HL-60 (cell line): ENCODE measurements around the gene KRTAP5-7.
"Not testable (repeated sequence)": the region's sequence is repeated elsewhere in the genome, so short reads cannot be mapped to it uniquely, and the experiment has no call there.

Source experiments
- DNase-seq, 2 experiments: peaks; one replicate each; pipeline ENCODE4 v3.0.0-alpha.2; 2010 to 2020; ENCODE audit warnings: low read depth in 1 of 2, low spot score in 1 of 2
- H3K27ac ChIP-seq: fragments of 250-450 bp; sonication (Bioruptor Pico); replicated peaks from 2 replicates; pipeline ENCODE4 v1.5.1; 2020; ENCODE audit warnings: mild to moderate bottlenecking, moderate library complexity
- H3K27me3 ChIP-seq: fragments of 250-450 bp; sonication (Bioruptor Pico); 2 replicates; pipeline ENCODE4 v1.5.1; 2021; ENCODE audit warnings: mild to moderate bottlenecking, moderate library complexity; ENCODE audit not compliant: insufficient read depth, poor library complexity, severe bottlenecking
- H3K4me3 ChIP-seq: replicated peaks from 2 replicates; pipeline ENCODE4 v1.5.1; 2011; ENCODE audit warnings: mild to moderate bottlenecking, control low read depth, low read length; ENCODE audit not compliant: insufficient read depth
- GABPA ChIP-seq: IDR thresholded peaks from 2 replicates; pipeline ENCODE4 v1.6.1; 2012; ENCODE audit warnings: low read depth
- POLR2AphosphoS5 ChIP-seq: IDR thresholded peaks from 2 replicates; pipeline ENCODE4 v1.6.1; 2012; ENCODE audit warnings: low read depth
- SPI1 ChIP-seq: IDR thresholded peaks from 2 replicates; pipeline ENCODE4 v1.6.1; 2012; ENCODE audit warnings: low read depth, mild to moderate bottlenecking, borderline replicate concordance
- TF ChIP-seq, protein P1 (sequence below): IDR thresholded peaks from 2 replicates; pipeline ENCODE4 v1.6.1; 2012; ENCODE audit warnings: low read depth; ENCODE audit not compliant: insufficient replicate concordance
- TF ChIP-seq, protein P2 (sequence below): IDR thresholded peaks from one replicate; pipeline ENCODE4 v1.5.1; 2011; ENCODE audit warnings: low read length, control low read depth, inconsistent platforms; ENCODE audit not compliant: insufficient read depth

KRTAP5-7 gene

DNA sequence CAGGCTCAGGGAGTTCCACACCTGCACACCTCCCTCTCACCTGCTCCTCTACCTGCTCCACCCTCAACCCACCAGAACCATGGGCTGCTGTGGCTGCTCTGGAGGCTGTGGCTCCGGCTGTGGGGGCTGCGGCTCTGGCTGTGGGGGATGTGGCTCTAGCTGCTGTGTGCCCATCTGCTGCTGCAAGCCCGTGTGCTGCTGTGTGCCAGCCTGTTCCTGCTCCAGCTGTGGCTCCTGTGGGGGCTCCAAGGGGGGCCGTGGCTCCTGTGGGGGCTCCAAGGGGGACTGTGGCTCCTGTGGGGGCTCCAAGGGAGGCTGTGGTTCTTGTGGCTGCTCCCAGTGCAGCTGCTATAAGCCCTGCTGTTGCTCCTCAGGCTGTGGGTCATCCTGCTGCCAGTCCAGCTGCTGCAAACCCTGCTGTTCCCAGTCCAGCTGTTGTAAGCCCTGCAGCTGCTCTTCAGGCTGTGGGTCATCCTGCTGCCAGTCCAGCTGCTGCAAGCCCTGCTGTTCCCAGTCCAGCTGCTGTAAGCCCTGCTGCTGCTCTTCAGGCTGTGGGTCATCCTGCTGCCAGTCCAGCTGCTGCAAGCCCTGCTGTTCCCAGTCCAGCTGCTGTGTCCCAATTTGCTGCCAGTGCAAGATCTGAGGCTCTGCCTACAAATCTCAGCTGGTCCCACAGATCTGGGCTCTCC, 11.1 kb downstream of the KRTAP5-7 start, which contains the start of gene KRTAP5-8:
Gene KRTAP5-8, plus strand, starts transcription at position 49 of the 689 bp plus-strand sequence. Its CDS starts 31 bp downstream, at position 80.
- H3K4me3 ChIP-seq, H3K27ac ChIP-seq, H3K27me3 ChIP-seq, DNase-seq: not testable (repeated sequence)
- TF ChIP-seq POLR2AphosphoS5 = peak; percentile 57; the same call in 1 of the 2 replicates

DNA sequence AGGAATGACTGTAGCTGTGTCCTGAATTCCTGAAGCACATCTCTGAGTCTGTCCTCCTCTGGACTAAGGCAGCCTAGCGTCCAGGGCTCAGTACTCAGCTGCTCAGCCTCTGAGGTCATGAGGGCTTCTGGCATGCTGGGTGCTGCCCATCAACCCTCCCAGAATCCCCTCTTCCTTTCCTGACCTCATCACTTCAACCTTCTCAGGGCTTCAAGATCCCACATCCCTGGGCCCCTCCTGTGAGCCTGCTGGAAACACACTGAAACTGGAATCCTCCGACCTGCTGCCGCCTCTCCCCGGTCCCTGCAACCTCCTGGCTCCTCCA, 11.6 kb downstream of the KRTAP5-7 start:
- TF ChIP-seq, protein P1, sequence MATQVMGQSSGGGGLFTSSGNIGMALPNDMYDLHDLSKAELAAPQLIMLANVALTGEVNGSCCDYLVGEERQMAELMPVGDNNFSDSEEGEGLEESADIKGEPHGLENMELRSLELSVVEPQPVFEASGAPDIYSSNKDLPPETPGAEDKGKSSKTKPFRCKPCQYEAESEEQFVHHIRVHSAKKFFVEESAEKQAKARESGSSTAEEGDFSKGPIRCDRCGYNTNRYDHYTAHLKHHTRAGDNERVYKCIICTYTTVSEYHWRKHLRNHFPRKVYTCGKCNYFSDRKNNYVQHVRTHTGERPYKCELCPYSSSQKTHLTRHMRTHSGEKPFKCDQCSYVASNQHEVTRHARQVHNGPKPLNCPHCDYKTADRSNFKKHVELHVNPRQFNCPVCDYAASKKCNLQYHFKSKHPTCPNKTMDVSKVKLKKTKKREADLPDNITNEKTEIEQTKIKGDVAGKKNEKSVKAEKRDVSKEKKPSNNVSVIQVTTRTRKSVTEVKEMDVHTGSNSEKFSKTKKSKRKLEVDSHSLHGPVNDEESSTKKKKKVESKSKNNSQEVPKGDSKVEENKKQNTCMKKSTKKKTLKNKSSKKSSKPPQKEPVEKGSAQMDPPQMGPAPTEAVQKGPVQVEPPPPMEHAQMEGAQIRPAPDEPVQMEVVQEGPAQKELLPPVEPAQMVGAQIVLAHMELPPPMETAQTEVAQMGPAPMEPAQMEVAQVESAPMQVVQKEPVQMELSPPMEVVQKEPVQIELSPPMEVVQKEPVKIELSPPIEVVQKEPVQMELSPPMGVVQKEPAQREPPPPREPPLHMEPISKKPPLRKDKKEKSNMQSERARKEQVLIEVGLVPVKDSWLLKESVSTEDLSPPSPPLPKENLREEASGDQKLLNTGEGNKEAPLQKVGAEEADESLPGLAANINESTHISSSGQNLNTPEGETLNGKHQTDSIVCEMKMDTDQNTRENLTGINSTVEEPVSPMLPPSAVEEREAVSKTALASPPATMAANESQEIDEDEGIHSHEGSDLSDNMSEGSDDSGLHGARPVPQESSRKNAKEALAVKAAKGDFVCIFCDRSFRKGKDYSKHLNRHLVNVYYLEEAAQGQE = no peak
- TF ChIP-seq GABPA (no peak), POLR2AphosphoS5 (no peak), SPI1 (no peak)
- TF ChIP-seq, protein P2, sequence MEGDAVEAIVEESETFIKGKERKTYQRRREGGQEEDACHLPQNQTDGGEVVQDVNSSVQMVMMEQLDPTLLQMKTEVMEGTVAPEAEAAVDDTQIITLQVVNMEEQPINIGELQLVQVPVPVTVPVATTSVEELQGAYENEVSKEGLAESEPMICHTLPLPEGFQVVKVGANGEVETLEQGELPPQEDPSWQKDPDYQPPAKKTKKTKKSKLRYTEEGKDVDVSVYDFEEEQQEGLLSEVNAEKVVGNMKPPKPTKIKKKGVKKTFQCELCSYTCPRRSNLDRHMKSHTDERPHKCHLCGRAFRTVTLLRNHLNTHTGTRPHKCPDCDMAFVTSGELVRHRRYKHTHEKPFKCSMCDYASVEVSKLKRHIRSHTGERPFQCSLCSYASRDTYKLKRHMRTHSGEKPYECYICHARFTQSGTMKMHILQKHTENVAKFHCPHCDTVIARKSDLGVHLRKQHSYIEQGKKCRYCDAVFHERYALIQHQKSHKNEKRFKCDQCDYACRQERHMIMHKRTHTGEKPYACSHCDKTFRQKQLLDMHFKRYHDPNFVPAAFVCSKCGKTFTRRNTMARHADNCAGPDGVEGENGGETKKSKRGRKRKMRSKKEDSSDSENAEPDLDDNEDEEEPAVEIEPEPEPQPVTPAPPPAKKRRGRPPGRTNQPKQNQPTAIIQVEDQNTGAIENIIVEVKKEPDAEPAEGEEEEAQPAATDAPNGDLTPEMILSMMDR = no peak
- no peak overlapping the region for H3K4me3 ChIP-seq
- H3K27ac ChIP-seq = no peak overlapping the region
- no peak for DNase-seq
- H3K27me3 ChIP-seq = no peaks in the 10 kb centered on the region

DNA sequence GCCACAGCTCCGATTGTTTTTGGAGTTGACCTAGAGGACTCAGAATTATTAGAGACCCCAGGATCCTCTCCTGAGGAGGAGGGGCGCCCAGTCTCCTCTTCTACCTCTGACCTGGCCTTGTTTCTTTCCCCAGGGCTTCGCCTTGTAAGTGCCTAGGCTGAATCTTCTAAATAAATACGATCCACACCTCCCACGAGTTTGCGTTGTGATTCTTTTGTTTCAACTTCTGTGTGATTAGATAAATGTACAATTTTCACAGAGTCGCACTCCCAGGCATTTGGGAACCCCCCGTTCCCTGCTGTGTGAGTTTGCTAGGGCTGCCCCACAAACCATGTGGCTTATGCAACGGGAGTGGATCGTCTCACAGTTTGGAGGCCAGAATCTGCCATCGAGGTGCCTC, 11.9 kb downstream of the KRTAP5-7 start:
- no peak overlapping the region for H3K27ac ChIP-seq
- no peak overlapping the region for H3K4me3 ChIP-seq
- DNase-seq = no peak
- TF ChIP-seq SPI1 (no peak), GABPA (no peak), POLR2AphosphoS5 (no peak)
- TF ChIP-seq, protein P2 = no peak
- TF ChIP-seq, protein P1 = no peak
- H3K27me3 ChIP-seq = no peaks in the 10 kb centered on the region

DNA sequence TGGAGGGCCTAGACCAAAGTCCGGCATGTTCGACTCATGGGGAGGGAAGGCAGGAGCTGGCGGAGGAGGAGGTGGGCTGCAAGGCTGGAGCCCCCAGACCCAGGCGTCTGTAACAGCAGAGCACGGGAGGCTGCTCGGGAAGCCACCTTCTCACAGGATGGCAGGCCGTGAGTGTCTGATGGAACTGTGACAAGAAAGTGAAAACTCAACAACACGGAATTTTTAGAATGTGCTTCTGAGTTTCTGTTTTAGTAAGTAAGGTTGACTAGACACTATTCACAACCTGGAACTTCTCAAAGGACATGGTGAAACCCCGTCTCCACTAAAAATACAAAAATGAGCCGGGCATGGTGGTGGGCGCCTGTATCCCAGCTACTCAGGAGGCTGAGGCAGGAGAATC, 12.9 kb downstream of the KRTAP5-7 start:
- H3K4me3 ChIP-seq, H3K27me3 ChIP-seq, DNase-seq, H3K27ac ChIP-seq: not testable (repeated sequence)

DNA sequence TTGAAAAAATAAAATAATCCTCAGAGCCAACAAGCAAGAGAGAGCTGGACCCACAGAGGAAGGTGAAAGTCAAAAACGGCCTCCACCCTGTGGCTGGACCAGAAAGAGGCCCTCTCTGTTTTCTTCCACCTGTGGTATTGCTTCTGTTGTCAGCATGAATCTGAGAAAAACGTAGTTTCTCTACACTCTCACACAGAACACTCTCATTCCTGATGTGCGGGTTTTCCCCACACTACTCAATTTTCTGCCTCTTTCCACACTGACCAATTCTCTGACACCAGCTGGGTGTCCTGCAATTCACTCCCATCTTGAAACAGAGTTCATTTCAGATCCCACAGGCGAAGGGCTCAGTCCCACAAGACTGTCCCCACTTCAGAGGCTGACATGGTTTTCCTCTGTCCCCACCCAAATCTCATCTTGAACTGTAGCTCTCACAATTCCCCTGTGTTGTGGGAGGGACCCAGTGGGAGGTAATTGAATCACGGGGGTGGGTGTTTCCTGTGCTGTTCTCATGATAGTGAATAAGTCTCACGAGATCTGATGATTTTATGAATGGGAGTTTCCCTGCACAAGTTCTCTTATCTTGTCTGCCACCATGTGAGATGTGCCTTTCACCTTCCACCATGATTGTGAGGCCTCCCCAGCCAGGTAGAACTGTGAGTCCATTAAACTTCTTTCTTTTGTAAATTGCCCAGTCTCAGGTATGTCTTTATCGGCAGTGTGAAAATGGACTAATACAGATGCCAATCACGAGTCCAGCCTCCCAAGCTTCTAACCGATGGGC, 13.6 kb downstream of the KRTAP5-7 start:
- H3K27ac ChIP-seq, DNase-seq, H3K27me3 ChIP-seq, H3K4me3 ChIP-seq: not testable (repeated sequence)
